HEK293 (cell line): ENCODE results near the gene RPL36.

Experiments
- ATF2 ChIP-seq: fragments of 450-650 bp; formaldehyde crosslinking; IDR thresholded peaks from 2 replicates; pipeline ENCODE4 v1.5.1; 2016; ENCODE audit warnings: missing biosample characterization, missing genetic modification characterization, low read depth
- MYNN ChIP-seq: fragments of 450-650 bp; formaldehyde crosslinking; IDR thresholded peaks from 2 replicates; pipeline ENCODE4 v1.5.1; 2016; ENCODE audit warnings: missing biosample characterization, missing genetic modification characterization, borderline replicate concordance
- ZBTB20 ChIP-seq: fragments of 450-650 bp; formaldehyde crosslinking; IDR thresholded peaks from 2 replicates; pipeline ENCODE4 v1.5.1; 2016; ENCODE audit warnings: missing biosample characterization, missing genetic modification characterization
- ZBTB8A ChIP-seq: fragments of 450-650 bp; formaldehyde crosslinking; IDR thresholded peaks from 2 replicates; pipeline ENCODE4 v1.5.1; 2016; ENCODE audit warnings: missing biosample characterization, missing genetic modification characterization
- ZNF121 ChIP-seq: fragments of 450-650 bp; formaldehyde crosslinking; IDR thresholded peaks from 2 replicates; pipeline ENCODE4 v1.5.1; 2016; ENCODE audit warnings: missing biosample characterization, missing genetic modification characterization
- ZNF184 ChIP-seq: fragments of 450-650 bp; IDR thresholded peaks from 2 replicates; pipeline ENCODE4 v1.5.1; 2018; ENCODE audit warnings: missing biosample characterization, mild to moderate bottlenecking, missing genetic modification characterization
- ZNF24 ChIP-seq: fragments of 450-650 bp; formaldehyde crosslinking; IDR thresholded peaks from 2 replicates; pipeline ENCODE4 v1.5.1; 2016; ENCODE audit warnings: missing biosample characterization, missing genetic modification characterization
- ZNF324 ChIP-seq: fragments of 450-650 bp; formaldehyde crosslinking; IDR thresholded peaks from 2 replicates; pipeline ENCODE4 v1.5.1; 2016; ENCODE audit warnings: missing biosample characterization, missing genetic modification characterization
- ZNF423 ChIP-seq: fragments of 450-650 bp; formaldehyde crosslinking; IDR thresholded peaks from 2 replicates; pipeline ENCODE4 v1.5.1; 2016; ENCODE audit warnings: missing biosample characterization, missing genetic modification characterization
- ZNF639 ChIP-seq: fragments of 450-650 bp; formaldehyde crosslinking; IDR thresholded peaks from 2 replicates; pipeline ENCODE4 v1.5.1; 2016; ENCODE audit warnings: missing biosample characterization, missing genetic modification characterization
- TF ChIP-seq, protein P1 (sequence below): fragments of 450-650 bp; formaldehyde crosslinking; IDR thresholded peaks from 2 replicates; pipeline ENCODE4 v1.5.1; 2016; ENCODE audit warnings: missing biosample characterization, missing genetic modification characterization

DNA sequence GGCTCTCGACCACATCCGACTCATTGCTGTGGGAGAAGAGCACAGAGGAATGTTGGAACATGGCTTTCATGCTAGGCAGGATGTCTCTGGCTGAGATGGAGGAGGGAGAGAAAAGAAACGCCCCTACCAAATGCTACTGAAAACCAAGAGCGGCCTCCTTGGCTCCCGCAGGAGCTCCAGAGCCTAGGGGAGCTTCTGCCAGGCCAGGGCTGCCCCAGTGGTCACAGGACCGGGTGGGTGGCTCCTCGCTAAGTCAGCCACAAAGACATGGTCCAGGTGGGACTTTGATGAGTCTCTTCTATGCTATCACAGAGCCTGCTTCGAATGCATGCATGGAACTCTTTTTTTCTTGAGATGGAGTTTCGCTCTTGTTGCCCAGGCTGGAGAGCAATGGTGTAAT lies 23.1 kb downstream of the RPL36 start:
- TF ChIP-seq ZNF639 (no peak), ZNF121 (no peak), ZNF24 (tag by site-specific recombination) (no peak), ZNF324 (no peak), ZNF423 (tag by site-specific recombination) (no peak), ATF2 (tag by site-specific recombination) (no peak), ZNF184 (no peak), ZBTB20 (tag by site-specific recombination) (no peak), MYNN (tag by site-specific recombination) (no peak), ZBTB8A (tag by site-specific recombination) (no peak)
- TF ChIP-seq, protein P1, sequence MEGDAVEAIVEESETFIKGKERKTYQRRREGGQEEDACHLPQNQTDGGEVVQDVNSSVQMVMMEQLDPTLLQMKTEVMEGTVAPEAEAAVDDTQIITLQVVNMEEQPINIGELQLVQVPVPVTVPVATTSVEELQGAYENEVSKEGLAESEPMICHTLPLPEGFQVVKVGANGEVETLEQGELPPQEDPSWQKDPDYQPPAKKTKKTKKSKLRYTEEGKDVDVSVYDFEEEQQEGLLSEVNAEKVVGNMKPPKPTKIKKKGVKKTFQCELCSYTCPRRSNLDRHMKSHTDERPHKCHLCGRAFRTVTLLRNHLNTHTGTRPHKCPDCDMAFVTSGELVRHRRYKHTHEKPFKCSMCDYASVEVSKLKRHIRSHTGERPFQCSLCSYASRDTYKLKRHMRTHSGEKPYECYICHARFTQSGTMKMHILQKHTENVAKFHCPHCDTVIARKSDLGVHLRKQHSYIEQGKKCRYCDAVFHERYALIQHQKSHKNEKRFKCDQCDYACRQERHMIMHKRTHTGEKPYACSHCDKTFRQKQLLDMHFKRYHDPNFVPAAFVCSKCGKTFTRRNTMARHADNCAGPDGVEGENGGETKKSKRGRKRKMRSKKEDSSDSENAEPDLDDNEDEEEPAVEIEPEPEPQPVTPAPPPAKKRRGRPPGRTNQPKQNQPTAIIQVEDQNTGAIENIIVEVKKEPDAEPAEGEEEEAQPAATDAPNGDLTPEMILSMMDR (tag by site-specific recombination) = no peak
